ENCODE measurements around the gene THEMIS. TPM values are rescaled to one million over a fixed set of nuclear protein-coding genes. Genes with fewer than 3 reads are reported as not detected.

The THEMIS gene
- total RNA-seq, 1 experiment from 2014 or later = not detected

- peaks cover 3% of the 10 kb centered on the region for H3K9me3 Mint-ChIP-seq
- no peaks in the 10 kb centered on the region for H3K27me3 Mint-ChIP-seq (ENCODE audit: low read depth)
- ChIA-PET CTCF (no interaction called here), POLR2A (no interaction called here)
- H3K4me3 Mint-ChIP-seq = no peak overlapping the region
- H3K4me1 Mint-ChIP-seq = no peaks in the 10 kb centered on the region
- DNase-seq (ENCODE audit: low spot score) (no peak), ATAC-seq (no peak)
- TF ChIP-seq ZSCAN18 (CRISPR knock-in tag; IDR thresholded peaks at IDR 0.05) = no peak
- no peak for TF ChIP-seq MLX (CRISPR knock-in tag; IDR thresholded peaks at IDR 0.05)
- TF ChIP-seq NR1H2 (CRISPR knock-in tag; IDR thresholded peaks at IDR 0.05) = no peak
- H3K27ac Mint-ChIP-seq = no peak overlapping the region
- H3K36me3 Mint-ChIP-seq = no peaks in the 10 kb centered on the region
Measured at GRCh38 chr6:127938701-127939100, 37.8 kb upstream of the THEMIS start.

- ChIA-PET CTCF (no interaction called here), POLR2A (no interaction called here)
- ATAC-seq (no peak), DNase-seq (ENCODE audit: low spot score) (no peak)
- Mint-ChIP-seq H3K36me3 (peaks cover 7% of the 10 kb centered on the region), H3K27me3 (ENCODE audit: low read depth) (no peaks in the 10 kb centered on the region), H3K4me1 (no peaks in the 10 kb centered on the region), H3K27ac (no peak overlapping the region), H3K9me3 (peaks cover 12% of the 10 kb centered on the region), H3K4me3 (no peak overlapping the region)
- TF ChIP-seq HMGA2 (CRISPR knock-in tag; IDR thresholded peaks at IDR 0.05) (no peak), NFE2L1 (CRISPR knock-in tag; IDR thresholded peaks at IDR 0.05) (no peak), ATF6 (CRISPR knock-in tag; IDR thresholded peaks at IDR 0.05) (no peak), IRF2 (CRISPR knock-in tag; IDR thresholded peaks at IDR 0.05; ENCODE audit: borderline replicate concordance, low read depth) (no peak), MAX (CRISPR knock-in tag; IDR thresholded peaks at IDR 0.05) (no peak), ETV6 (CRISPR knock-in tag; IDR thresholded peaks at IDR 0.05) (no peak), ZNF416 (CRISPR knock-in tag; IDR thresholded peaks at IDR 0.05) (no peak), MXD4 (CRISPR knock-in tag; IDR thresholded peaks at IDR 0.05; ENCODE audit: borderline replicate concordance) (no peak), ESRRA (CRISPR knock-in tag; IDR thresholded peaks at IDR 0.05; ENCODE audit: borderline replicate concordance) (no peak), ATF1 (CRISPR knock-in tag; IDR thresholded peaks at IDR 0.05) (no peak), GABPB1 (CRISPR knock-in tag; IDR thresholded peaks at IDR 0.05) (no peak), E2F5 (CRISPR knock-in tag; IDR thresholded peaks at IDR 0.05) (no peak)
- TF ChIP-seq, protein P1, sequence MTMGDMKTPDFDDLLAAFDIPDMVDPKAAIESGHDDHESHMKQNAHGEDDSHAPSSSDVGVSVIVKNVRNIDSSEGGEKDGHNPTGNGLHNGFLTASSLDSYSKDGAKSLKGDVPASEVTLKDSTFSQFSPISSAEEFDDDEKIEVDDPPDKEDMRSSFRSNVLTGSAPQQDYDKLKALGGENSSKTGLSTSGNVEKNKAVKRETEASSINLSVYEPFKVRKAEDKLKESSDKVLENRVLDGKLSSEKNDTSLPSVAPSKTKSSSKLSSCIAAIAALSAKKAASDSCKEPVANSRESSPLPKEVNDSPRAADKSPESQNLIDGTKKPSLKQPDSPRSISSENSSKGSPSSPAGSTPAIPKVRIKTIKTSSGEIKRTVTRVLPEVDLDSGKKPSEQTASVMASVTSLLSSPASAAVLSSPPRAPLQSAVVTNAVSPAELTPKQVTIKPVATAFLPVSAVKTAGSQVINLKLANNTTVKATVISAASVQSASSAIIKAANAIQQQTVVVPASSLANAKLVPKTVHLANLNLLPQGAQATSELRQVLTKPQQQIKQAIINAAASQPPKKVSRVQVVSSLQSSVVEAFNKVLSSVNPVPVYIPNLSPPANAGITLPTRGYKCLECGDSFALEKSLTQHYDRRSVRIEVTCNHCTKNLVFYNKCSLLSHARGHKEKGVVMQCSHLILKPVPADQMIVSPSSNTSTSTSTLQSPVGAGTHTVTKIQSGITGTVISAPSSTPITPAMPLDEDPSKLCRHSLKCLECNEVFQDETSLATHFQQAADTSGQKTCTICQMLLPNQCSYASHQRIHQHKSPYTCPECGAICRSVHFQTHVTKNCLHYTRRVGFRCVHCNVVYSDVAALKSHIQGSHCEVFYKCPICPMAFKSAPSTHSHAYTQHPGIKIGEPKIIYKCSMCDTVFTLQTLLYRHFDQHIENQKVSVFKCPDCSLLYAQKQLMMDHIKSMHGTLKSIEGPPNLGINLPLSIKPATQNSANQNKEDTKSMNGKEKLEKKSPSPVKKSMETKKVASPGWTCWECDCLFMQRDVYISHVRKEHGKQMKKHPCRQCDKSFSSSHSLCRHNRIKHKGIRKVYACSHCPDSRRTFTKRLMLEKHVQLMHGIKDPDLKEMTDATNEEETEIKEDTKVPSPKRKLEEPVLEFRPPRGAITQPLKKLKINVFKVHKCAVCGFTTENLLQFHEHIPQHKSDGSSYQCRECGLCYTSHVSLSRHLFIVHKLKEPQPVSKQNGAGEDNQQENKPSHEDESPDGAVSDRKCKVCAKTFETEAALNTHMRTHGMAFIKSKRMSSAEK (CRISPR knock-in tag; IDR thresholded peaks at IDR 0.05; ENCODE audit: borderline replicate concordance) = no peak
- TF ChIP-seq, protein P2, sequence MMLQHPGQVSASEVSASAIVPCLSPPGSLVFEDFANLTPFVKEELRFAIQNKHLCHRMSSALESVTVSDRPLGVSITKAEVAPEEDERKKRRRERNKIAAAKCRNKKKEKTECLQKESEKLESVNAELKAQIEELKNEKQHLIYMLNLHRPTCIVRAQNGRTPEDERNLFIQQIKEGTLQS (CRISPR knock-in tag; conservative IDR thresholded peaks at IDR 0.05) = no peak
- TF ChIP-seq, protein P3, sequence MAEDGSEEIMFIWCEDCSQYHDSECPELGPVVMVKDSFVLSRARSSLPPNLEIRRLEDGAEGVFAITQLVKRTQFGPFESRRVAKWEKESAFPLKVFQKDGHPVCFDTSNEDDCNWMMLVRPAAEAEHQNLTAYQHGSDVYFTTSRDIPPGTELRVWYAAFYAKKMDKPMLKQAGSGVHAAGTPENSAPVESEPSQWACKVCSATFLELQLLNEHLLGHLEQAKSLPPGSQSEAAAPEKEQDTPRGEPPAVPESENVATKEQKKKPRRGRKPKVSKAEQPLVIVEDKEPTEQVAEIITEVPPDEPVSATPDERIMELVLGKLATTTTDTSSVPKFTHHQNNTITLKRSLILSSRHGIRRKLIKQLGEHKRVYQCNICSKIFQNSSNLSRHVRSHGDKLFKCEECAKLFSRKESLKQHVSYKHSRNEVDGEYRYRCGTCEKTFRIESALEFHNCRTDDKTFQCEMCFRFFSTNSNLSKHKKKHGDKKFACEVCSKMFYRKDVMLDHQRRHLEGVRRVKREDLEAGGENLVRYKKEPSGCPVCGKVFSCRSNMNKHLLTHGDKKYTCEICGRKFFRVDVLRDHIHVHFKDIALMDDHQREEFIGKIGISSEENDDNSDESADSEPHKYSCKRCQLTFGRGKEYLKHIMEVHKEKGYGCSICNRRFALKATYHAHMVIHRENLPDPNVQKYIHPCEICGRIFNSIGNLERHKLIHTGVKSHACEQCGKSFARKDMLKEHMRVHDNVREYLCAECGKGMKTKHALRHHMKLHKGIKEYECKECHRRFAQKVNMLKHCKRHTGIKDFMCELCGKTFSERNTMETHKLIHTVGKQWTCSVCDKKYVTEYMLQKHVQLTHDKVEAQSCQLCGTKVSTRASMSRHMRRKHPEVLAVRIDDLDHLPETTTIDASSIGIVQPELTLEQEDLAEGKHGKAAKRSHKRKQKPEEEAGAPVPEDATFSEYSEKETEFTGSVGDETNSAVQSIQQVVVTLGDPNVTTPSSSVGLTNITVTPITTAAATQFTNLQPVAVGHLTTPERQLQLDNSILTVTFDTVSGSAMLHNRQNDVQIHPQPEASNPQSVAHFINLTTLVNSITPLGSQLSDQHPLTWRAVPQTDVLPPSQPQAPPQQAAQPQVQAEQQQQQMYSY (CRISPR knock-in tag; IDR thresholded peaks at IDR 0.05) = no peak
Measured at GRCh38 chr6:127937747-127938146, 36.9 kb upstream of the THEMIS start.
